ENCODE data around the gene NAV1. TPM values are rescaled to one million over a fixed set of nuclear protein-coding genes. Genes with fewer than 3 reads are reported as not detected.

The NAV1 gene
- total RNA-seq, 2 experiments from 2014 or later, result 1.4 to 2.8 TPM

DNA sequence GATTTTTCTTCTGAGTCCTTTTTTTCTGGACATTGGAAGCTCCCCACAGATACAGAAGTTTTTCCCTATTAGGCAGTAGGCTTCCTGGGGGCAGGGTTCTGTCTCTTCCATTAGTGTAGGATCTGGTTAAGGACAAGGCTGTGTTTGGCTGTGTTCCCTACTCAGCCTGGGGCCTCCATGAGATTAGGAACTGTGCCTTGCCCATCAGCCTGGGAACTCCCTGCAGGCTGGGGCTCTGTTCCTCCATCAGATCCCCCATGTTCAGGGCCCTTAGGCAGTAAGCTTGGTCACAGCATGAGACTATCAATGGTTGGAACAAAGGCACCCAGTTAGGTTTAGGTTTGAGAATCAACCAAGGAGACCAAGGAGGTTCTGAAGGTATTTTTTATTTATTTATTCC, 22.7 kb downstream of the NAV1 start:
- Mint-ChIP-seq H3K27me3 (no peaks in the 10 kb centered on the region), H3K4me1 (peaks cover 3% of the 10 kb centered on the region), H3K9me3 (ENCODE audit: low read depth) (no peaks in the 10 kb centered on the region), H3K36me3 (no peaks in the 10 kb centered on the region), H3K4me3 (no peak overlapping the region), H3K27ac (no peak overlapping the region)
- ATAC-seq, result no peak
- DNase-seq, result no peak
- CTCF ChIA-PET, result interaction anchor here (1.0 to 6.1 kb wide), 6 partner anchors 10 to 232 kb away, joined by 3 to 60 read pairs (median 24); no protein-coding TSS in a partner anchor

DNA sequence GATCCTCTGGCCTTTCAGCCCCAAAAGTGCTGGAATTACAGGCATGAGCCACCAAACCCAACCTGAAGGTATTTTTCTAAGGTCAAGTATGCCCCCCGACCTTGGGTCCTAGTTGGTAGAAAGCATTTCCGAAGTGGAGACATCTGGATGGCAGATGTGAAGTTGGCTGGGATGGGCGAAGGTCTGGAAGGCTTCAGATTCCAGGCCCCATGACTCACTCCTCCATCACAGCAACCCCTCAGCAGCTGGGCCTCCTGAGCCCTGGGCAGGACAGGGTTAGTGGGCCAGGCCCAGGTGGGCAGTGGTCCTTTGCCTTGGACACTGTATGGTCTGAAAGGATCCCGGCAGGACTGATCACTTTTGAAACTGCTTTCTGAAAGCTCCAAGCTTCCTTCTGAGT, 23.3 kb downstream of the NAV1 start:
- no peak overlapping the region for H3K4me3 Mint-ChIP-seq
- ATAC-seq (no peak), DNase-seq (no peak)
- peaks cover 3% of the 10 kb centered on the region for H3K4me1 Mint-ChIP-seq
- no peak overlapping the region for H3K27ac Mint-ChIP-seq
- no peaks in the 10 kb centered on the region for H3K36me3 Mint-ChIP-seq
- CTCF ChIA-PET, result interaction anchor here (1.4 to 6.1 kb wide), 4 partner anchors 114 to 231 kb away, joined by 5 to 56 read pairs (median 24); no protein-coding TSS in a partner anchor
- H3K9me3 Mint-ChIP-seq (ENCODE audit: low read depth), result no peaks in the 10 kb centered on the region
- H3K27me3 Mint-ChIP-seq, result no peaks in the 10 kb centered on the region

DNA sequence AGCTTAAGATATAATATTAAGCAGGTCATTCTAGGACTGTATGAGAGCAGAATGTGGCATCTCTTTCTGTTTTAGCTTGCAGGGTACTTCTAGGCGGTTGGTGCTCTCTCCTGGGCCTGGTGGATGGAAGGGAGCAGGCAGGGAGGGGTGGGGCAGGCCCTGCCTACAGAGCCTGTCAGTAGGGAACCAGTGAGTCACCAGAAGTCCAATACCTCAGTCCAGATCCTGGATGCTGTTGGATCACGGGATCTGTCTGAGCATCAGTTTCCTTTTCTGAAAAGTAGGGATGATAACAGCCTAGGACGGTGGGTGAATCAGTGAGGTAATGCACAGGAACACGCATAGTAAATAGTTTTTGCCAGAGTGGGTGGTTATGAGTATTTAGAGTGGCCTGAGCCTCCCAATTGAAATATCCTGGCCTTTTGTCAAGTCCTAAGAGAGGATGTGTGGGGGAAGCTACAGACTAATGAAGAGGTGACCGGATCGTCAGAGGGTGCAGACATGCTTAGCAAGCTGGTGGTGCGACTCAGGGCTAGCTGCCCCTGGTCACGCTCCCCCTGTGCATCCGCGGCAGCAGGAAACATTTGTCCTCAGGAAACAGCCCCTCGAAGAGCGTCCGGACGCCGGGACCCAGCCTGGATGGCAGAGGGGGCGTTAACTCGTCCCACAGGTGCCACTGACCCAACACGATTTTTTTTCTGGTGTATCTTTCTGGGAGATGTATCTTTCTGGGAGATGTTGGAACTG, 23.9 kb downstream of the NAV1 start:
- H3K4me1 Mint-ChIP-seq, result peaks cover 3% of the 10 kb centered on the region
- DNase-seq (no peak), ATAC-seq (no peak)
- H3K4me3 Mint-ChIP-seq, result no peak overlapping the region
- no peaks in the 10 kb centered on the region for H3K9me3 Mint-ChIP-seq (ENCODE audit: low read depth)
- no peak overlapping the region for H3K27ac Mint-ChIP-seq
- H3K36me3 Mint-ChIP-seq, result no peaks in the 10 kb centered on the region
- no peaks in the 10 kb centered on the region for H3K27me3 Mint-ChIP-seq
- CTCF ChIA-PET, result interaction anchor here (1.4 to 6.1 kb wide), 3 partner anchors 115 to 230 kb away, joined by 5 to 56 read pairs (median 8); no protein-coding TSS in a partner anchor

DNA sequence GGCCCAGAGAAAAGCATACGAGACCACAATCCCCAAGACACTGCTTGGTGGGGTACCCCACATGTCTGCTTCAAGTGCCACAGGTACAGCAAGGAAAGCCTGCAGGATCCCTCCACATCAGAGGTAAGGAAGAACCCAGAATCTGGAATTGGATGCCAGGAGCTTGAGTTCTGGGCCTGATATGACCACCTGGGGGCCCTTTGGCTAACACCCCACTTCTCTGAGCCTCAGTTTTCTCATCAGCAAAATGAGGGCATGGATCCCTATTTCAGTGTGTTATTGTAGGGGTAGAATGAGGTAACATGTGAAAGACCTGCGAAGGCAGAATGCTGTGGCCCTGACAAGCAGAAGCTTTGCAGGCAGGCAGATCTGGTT, 24.5 kb downstream of the NAV1 start:
- no peaks in the 10 kb centered on the region for H3K27me3 Mint-ChIP-seq
- no peaks in the 10 kb centered on the region for H3K9me3 Mint-ChIP-seq (ENCODE audit: low read depth)
- DNase-seq (no peak), ATAC-seq (no peak)
- H3K27ac Mint-ChIP-seq, result no peak overlapping the region
- no peaks in the 10 kb centered on the region for H3K36me3 Mint-ChIP-seq
- H3K4me3 Mint-ChIP-seq, result no peak overlapping the region
- CTCF ChIA-PET, result interaction anchor here (1.4 to 6.1 kb wide), 2 partner anchors 141 to 230 kb away, joined by 5 to 56 read pairs; no protein-coding TSS in a partner anchor
- peaks cover 3% of the 10 kb centered on the region for H3K4me1 Mint-ChIP-seq

DNA sequence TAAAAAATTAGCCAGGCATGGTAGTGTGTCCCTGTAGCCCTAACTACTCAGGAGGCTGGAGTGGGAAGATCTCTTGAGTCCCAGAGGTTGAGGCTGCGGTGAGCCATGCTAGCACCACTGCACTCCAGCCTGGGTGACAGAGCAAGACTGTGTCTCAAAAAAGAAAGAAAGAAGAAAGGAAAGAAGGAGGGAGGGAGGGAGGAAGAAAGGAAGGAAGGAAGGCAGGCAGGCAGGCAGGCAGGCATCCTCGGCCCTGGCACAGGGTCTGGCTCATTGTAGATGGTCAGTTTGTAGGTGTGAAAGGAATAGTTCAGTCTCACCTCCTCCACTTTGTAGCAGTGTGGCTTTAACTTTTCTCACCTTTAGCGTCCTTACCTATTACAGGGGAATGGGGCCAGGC, 25.0 kb downstream of the NAV1 start:
- H3K27ac Mint-ChIP-seq, result no peak overlapping the region
- H3K4me3 Mint-ChIP-seq, result no peak overlapping the region
- CTCF ChIA-PET, result interaction anchor here (1.2 kb wide), 1 partner anchor 82 kb away, joined by 3 read pairs; no protein-coding TSS in a partner anchor
- DNase-seq (no peak), ATAC-seq (no peak)
- peaks cover 3% of the 10 kb centered on the region for H3K4me1 Mint-ChIP-seq
- no peaks in the 10 kb centered on the region for H3K27me3 Mint-ChIP-seq
- no peaks in the 10 kb centered on the region for H3K9me3 Mint-ChIP-seq (ENCODE audit: low read depth)
- no peaks in the 10 kb centered on the region for H3K36me3 Mint-ChIP-seq

DNA sequence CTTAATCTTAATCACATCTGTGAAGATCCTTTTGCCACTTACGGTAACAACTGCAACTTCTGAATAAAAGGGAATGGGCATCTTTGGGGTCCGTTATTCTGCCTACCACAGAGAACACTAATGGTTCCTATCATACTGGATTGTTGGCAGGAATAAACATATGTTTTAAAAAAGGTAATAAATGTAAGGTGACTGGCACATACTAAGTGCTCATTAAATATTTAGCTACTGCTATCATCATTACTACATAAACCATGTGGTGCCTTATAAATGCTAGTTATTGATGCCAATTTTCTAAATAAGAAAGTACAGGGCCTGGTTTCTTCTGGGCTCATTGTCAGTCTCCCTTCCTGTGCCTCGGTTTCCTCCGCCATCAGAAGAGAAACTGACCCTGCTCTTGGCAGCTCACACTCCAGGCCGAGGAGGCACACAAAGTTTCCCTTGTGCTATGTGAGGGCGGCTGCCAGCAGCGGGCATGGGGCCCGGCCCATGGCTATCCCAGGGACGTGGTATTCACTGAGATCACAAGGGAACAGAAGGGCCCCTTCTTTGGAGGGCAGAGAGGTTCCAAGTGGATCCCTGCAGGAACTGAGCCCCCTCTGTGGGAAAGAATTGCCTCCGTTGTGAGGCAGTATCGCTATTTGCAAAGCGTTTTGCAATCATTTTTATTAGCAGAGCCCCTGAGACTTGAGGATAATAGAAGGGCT, 26.2 kb downstream of the NAV1 start:
- no peak overlapping the region for H3K4me3 Mint-ChIP-seq
- no peaks in the 10 kb centered on the region for H3K4me1 Mint-ChIP-seq
- H3K36me3 Mint-ChIP-seq, result no peaks in the 10 kb centered on the region
- no peaks in the 10 kb centered on the region for H3K9me3 Mint-ChIP-seq (ENCODE audit: low read depth)
- H3K27me3 Mint-ChIP-seq, result no peaks in the 10 kb centered on the region
- CTCF ChIA-PET, result interaction anchor here (1.2 kb wide), 1 partner anchor 83 kb away, joined by 3 read pairs; no protein-coding TSS in a partner anchor
- no peak for DNase-seq
- H3K27ac Mint-ChIP-seq, result no peak overlapping the region
- no peak for ATAC-seq

DNA sequence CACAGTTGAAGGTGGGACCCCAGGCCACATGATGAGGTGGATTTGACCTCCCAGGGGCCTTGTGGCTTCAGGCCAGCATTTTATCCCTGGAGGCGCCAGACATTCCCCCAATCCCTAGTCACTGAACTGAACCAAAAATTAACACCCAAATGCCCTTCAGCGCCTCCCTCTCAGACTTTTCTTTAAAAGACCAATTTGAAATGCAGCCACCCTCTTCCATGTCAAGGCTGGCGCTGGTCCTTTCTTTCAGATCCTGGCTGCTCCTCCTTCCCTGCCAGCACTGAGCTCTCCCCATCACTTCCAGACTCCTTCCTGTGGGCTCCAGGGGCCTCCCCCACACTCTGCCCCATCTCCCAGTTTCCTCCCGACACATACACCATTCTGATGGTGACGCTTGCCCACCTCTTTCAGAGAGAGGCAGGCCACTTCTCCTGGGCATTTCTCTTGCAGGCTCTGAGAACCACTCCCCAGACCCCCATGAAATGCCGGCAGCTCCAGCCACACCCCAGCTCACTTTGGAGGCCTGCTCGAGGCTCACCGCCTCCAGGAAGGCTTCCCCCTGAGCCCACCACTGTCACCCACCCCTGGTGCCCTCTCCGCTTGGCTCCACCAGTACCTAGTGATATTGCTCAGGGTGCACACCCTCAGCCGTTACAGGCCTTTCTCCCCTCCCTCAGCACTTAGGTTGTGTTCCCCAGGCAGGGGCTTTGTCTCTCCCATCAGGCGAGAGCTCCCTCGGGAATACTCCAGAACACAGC, 27.0 kb downstream of the NAV1 start:
- CTCF ChIA-PET, result no interaction called here
- DNase-seq, result no peak
- no peaks in the 10 kb centered on the region for H3K4me1 Mint-ChIP-seq
- ATAC-seq, result no peak
- no peaks in the 10 kb centered on the region for H3K36me3 Mint-ChIP-seq
- no peaks in the 10 kb centered on the region for H3K9me3 Mint-ChIP-seq (ENCODE audit: low read depth)
- H3K27me3 Mint-ChIP-seq, result no peaks in the 10 kb centered on the region
- H3K4me3 Mint-ChIP-seq, result no peak overlapping the region
- no peak overlapping the region for H3K27ac Mint-ChIP-seq

DNA sequence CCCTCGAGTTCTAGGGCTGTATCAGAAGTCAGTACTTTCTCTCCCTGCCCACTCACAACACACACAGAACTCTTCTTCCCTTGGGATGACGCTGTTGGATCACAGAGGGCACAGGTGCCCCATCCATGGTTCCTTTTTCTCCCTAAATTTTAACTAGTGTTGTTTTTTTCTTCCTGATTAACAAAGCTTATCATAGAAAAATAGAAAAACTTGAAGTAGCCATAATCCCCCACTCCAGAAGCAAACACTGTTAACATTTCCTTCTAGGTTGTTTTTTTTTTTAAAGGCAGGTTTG, 27.5 kb downstream of the NAV1 start:
- CTCF ChIA-PET, result no interaction called here
- no peak for DNase-seq
- no peak overlapping the region for H3K27ac Mint-ChIP-seq
- no peaks in the 10 kb centered on the region for H3K9me3 Mint-ChIP-seq (ENCODE audit: low read depth)
- H3K36me3 Mint-ChIP-seq, result no peaks in the 10 kb centered on the region
- ATAC-seq, result no peak
- H3K4me1 Mint-ChIP-seq, result no peaks in the 10 kb centered on the region
- no peaks in the 10 kb centered on the region for H3K27me3 Mint-ChIP-seq
- H3K4me3 Mint-ChIP-seq, result no peak overlapping the region

DNA sequence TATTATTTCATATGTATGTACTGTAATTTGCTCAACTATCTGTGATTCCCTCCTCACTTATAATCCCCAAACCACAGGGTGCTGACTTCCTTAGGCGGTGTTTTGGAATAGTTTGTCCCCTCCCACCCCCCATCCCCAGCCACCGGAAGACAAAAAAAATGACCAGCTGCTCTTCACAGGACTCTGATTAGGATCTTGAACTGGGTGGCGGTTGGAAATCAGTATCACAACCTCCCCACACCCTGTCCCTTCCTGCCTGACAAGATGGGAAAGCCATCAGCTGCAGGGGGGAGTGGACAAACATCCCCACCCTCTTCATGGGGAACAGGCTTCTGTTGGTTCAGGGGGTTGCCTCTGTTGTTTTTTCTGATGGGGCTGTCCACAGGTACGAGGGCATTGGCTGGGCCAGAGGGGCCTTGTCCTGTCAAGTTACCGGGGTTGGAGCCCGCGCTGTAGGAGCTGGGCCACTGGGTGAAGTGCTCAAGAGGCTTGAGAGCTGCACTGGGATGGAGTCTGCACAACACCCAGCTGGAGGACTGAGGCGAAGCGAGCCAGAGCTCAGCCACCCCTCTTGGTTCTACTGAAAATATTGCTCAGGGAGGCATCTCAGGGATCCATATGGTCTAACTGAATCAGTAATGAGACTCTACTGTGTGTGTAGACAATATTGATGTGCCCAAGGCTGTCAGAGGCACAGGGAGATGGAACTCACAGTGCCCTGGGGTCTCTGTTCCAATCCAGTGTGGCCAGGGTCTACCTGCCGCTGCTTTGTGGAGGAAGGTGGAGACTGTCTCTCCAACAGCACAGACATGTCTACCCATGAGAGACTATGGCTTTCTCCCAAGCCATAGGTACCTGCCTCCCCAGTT, 28.2 kb downstream of the NAV1 start:
- ATAC-seq, result no peak
- CTCF ChIA-PET, result interaction anchor here (0.9 kb wide), 1 partner anchor 8 kb away, joined by 4 read pairs; no protein-coding TSS in a partner anchor

DNA sequence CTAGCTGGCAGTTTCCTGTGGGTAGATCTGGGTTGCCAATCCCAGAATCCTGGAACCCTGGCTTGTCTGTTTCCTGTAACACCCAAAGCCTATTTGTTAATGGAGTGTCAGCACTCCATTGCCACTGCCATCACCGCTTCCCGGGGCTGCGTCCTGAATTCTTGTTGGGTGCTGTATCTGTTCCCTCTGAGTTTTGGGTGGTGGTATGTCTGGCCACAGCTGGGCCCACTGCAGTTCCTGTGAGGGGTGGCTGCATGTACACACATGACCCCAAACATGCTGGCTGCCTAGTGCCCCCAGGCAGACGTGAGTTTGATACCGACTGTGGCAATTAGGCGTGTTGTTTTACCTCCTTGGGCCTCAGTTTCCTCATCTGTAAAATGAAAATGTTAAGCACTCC, 29.3 kb downstream of the NAV1 start:
- Mint-ChIP-seq H3K36me3 (no peaks in the 10 kb centered on the region), H3K9me3 (ENCODE audit: low read depth) (no peaks in the 10 kb centered on the region), H3K4me1 (no peaks in the 10 kb centered on the region), H3K4me3 (no peak overlapping the region), H3K27ac (no peak overlapping the region), H3K27me3 (no peaks in the 10 kb centered on the region)
- ATAC-seq, result no peak
- CTCF ChIA-PET, result interaction anchor here (0.9 kb wide), 1 partner anchor 9 kb away, joined by 4 read pairs; no protein-coding TSS in a partner anchor
- no peak for DNase-seq

More for the DNA sequence above, 28.2 kb downstream of the NAV1 start:
- no peak for DNase-seq
- Mint-ChIP-seq H3K36me3 (no peaks in the 10 kb centered on the region), H3K4me3 (no peak overlapping the region), H3K27me3 (no peaks in the 10 kb centered on the region), H3K9me3 (ENCODE audit: low read depth) (no peaks in the 10 kb centered on the region), H3K4me1 (no peaks in the 10 kb centered on the region), H3K27ac (no peak overlapping the region)

DNA sequence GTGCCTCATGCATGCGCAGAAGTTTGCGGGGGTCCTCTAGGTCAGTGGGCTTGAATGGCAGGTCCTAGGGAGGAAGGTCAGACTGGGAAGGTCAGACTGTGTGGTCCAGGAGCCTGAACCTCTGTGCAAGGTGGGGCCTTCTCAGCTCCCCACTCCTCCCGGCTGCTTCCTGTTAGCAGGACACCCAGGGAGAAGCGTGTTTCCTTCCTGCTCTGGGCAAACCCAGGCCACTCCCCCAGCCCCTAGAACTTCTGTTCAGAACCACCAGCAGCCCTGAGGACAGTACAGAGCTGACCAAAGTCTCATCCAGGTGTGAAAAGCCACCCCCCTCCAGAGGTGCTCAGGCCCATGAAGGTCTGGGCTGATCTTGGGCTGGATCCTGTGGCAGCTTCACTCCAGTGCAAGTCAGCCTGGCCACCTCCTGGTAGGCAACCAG, 29.9 kb downstream of the NAV1 start:
- Mint-ChIP-seq H3K4me1 (no peaks in the 10 kb centered on the region), H3K36me3 (no peaks in the 10 kb centered on the region), H3K27me3 (no peaks in the 10 kb centered on the region), H3K9me3 (ENCODE audit: low read depth) (no peaks in the 10 kb centered on the region), H3K27ac (no peak overlapping the region), H3K4me3 (no peak overlapping the region)
- ATAC-seq (no peak), DNase-seq (no peak)
- CTCF ChIA-PET, result no interaction called here

DNA sequence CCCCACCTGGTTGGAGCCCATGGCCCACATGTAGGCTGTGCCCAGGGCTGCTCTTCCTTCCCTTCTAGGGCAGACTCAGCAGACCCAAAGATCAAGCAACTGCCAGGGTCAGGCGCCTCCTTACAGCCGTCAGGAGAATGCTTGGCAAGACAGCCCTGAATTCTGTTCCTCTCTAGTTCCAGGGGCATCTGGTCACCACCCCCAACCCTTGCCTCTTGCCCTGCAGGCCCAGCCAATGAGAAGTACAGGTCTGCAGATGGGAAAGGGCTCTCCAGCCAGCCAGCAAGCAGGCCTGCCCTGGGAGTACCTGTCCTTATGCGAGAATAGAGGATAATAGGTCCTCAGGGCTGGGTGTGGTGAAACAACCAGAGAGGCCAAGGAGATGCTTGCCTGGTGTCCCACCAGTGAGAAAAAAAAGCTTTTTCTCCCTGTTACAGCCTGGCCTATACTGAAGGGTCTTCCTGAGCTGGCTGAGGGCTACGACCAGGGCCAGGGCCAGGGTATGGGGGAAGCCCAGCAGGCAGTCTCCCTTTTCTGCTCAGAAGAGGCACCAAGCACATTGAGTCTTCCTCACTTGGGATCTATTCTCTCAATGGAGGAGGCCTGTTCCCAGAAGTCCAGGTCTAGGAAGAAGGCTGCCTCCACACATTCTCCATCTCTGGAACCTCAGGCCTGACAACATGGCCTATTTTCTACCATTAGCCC, 31.4 kb downstream of the NAV1 start:
- H3K36me3 Mint-ChIP-seq, result no peaks in the 10 kb centered on the region
- H3K27me3 Mint-ChIP-seq, result no peaks in the 10 kb centered on the region
- CTCF ChIA-PET, result no interaction called here
- DNase-seq (no peak), ATAC-seq (no peak)
- no peaks in the 10 kb centered on the region for H3K9me3 Mint-ChIP-seq (ENCODE audit: low read depth)
- H3K4me1 Mint-ChIP-seq, result no peaks in the 10 kb centered on the region
- no peak overlapping the region for H3K27ac Mint-ChIP-seq
- H3K4me3 Mint-ChIP-seq, result no peak overlapping the region

Measured in activated CD8-positive, alpha-beta memory T cell treated with anti-CD3 and anti-CD28 coated beads, Interleukin-2, amount 10 ng/mL, durations not matched to agents 7 days and 5 days (primary cell).